Activated naive CD4-positive, alpha-beta T cell treated with anti-CD3 and anti-CD28 coated beads, Interleukin-2, amount 50 U/mL, for 24 hours (primary cell): ENCODE measurements around the gene IKZF2.

Source experiments
- H3K27ac Mint-ChIP-seq: one replicate; pipeline ENCODE4 v1.8.0; 2021; ENCODE audit warnings: mild to moderate bottlenecking, mixed read lengths
- H3K27me3 Mint-ChIP-seq: one replicate; pipeline ENCODE4 v1.8.0; 2021; ENCODE audit warnings: mixed read lengths
- H3K36me3 Mint-ChIP-seq: one replicate; pipeline ENCODE4 v1.8.0; 2021; ENCODE audit warnings: mixed read lengths
- H3K4me1 Mint-ChIP-seq: one replicate; pipeline ENCODE4 v1.8.0; 2021; ENCODE audit warnings: mixed read lengths
- H3K4me3 Mint-ChIP-seq: one replicate; pipeline ENCODE4 v1.8.0; 2021; ENCODE audit warnings: mild to moderate bottlenecking, mixed read lengths
- H3K9me3 Mint-ChIP-seq: one replicate; pipeline ENCODE4 v1.8.0; 2021; ENCODE audit warnings: mixed read lengths

The IKZF2 gene

GRCh38 chr2:213129311-213129710, 22.1 kb downstream of the IKZF2 start:
- Mint-ChIP-seq H3K4me1 (no peaks in the 10 kb centered on the region), H3K27ac (no peak overlapping the region), H3K4me3 (no peak overlapping the region), H3K9me3 (no peaks in the 10 kb centered on the region), H3K27me3 (no peaks in the 10 kb centered on the region), H3K36me3 (no peaks in the 10 kb centered on the region)

- no peaks in the 10 kb centered on the region for H3K36me3 Mint-ChIP-seq
- H3K4me3 Mint-ChIP-seq, result no peak overlapping the region
- no peaks in the 10 kb centered on the region for H3K27me3 Mint-ChIP-seq
- no peak overlapping the region for H3K27ac Mint-ChIP-seq
- H3K9me3 Mint-ChIP-seq, result no peaks in the 10 kb centered on the region
- no peaks in the 10 kb centered on the region for H3K4me1 Mint-ChIP-seq
Observed at GRCh38 chr2:213125646-213126347, 25.6 kb downstream of the IKZF2 start.

GRCh38 chr2:213122725-213123124, 28.7 kb downstream of the IKZF2 start:
- Mint-ChIP-seq H3K4me3 (no peak overlapping the region), H3K36me3 (no peaks in the 10 kb centered on the region), H3K9me3 (no peaks in the 10 kb centered on the region), H3K4me1 (peaks cover 10% of the 10 kb centered on the region), H3K27me3 (no peaks in the 10 kb centered on the region), H3K27ac (no peak overlapping the region)

GRCh38 chr2:213121690-213122089, 29.7 kb downstream of the IKZF2 start:
- H3K9me3 Mint-ChIP-seq, result no peaks in the 10 kb centered on the region
- H3K4me3 Mint-ChIP-seq, result no peak overlapping the region
- no peak overlapping the region for H3K27ac Mint-ChIP-seq
- H3K27me3 Mint-ChIP-seq, result no peaks in the 10 kb centered on the region
- no peaks in the 10 kb centered on the region for H3K36me3 Mint-ChIP-seq
- peaks cover 10% of the 10 kb centered on the region for H3K4me1 Mint-ChIP-seq

- H3K27me3 Mint-ChIP-seq, result no peaks in the 10 kb centered on the region
- peaks cover 10% of the 10 kb centered on the region for H3K4me1 Mint-ChIP-seq
- H3K4me3 Mint-ChIP-seq, result peak overlapping the region; percentile 6
- H3K36me3 Mint-ChIP-seq, result no peaks in the 10 kb centered on the region
- no peaks in the 10 kb centered on the region for H3K9me3 Mint-ChIP-seq
- peak overlapping the region; percentile 13 for H3K27ac Mint-ChIP-seq
Observed at GRCh38 chr2:213119061-213119809, 32.2 kb downstream of the IKZF2 start.

GRCh38 chr2:213108308-213108707, 43.1 kb downstream of the IKZF2 start:
- Mint-ChIP-seq H3K36me3 (no peaks in the 10 kb centered on the region), H3K27ac (no peak overlapping the region), H3K27me3 (no peaks in the 10 kb centered on the region), H3K4me1 (peaks cover 9% of the 10 kb centered on the region), H3K4me3 (no peak overlapping the region), H3K9me3 (no peaks in the 10 kb centered on the region)

GRCh38 chr2:213107728-213108127, 43.7 kb downstream of the IKZF2 start:
- Mint-ChIP-seq H3K9me3 (no peaks in the 10 kb centered on the region), H3K4me3 (no peak overlapping the region), H3K4me1 (peaks cover 9% of the 10 kb centered on the region), H3K36me3 (no peaks in the 10 kb centered on the region), H3K27ac (no peak overlapping the region), H3K27me3 (no peaks in the 10 kb centered on the region)

- Mint-ChIP-seq H3K27ac (peak overlapping the region; percentile 9), H3K4me3 (no peak overlapping the region), H3K9me3 (no peaks in the 10 kb centered on the region), H3K4me1 (peaks cover 17% of the 10 kb centered on the region), H3K27me3 (no peaks in the 10 kb centered on the region), H3K36me3 (no peaks in the 10 kb centered on the region)
Observed at GRCh38 chr2:213105212-213105611, 46.2 kb downstream of the IKZF2 start.

- H3K36me3 Mint-ChIP-seq, result no peaks in the 10 kb centered on the region
- H3K4me1 Mint-ChIP-seq, result peaks cover 17% of the 10 kb centered on the region
- H3K4me3 Mint-ChIP-seq, result no peak overlapping the region
- no peaks in the 10 kb centered on the region for H3K27me3 Mint-ChIP-seq
- H3K27ac Mint-ChIP-seq, result peak overlapping the region; percentile 9
- H3K9me3 Mint-ChIP-seq, result no peaks in the 10 kb centered on the region
Observed at GRCh38 chr2:213104903-213105202, 46.6 kb downstream of the IKZF2 start.

- Mint-ChIP-seq H3K27me3 (no peaks in the 10 kb centered on the region), H3K4me1 (peaks cover 17% of the 10 kb centered on the region), H3K9me3 (no peaks in the 10 kb centered on the region), H3K4me3 (peak overlapping the region; percentile 24), H3K27ac (no peak overlapping the region), H3K36me3 (no peaks in the 10 kb centered on the region)
Observed at GRCh38 chr2:213104092-213104902, 47.1 kb downstream of the IKZF2 start.

- H3K9me3 Mint-ChIP-seq, result no peaks in the 10 kb centered on the region
- no peak overlapping the region for H3K4me3 Mint-ChIP-seq
- H3K4me1 Mint-ChIP-seq, result peaks cover 17% of the 10 kb centered on the region
- H3K36me3 Mint-ChIP-seq, result no peaks in the 10 kb centered on the region
- no peaks in the 10 kb centered on the region for H3K27me3 Mint-ChIP-seq
- H3K27ac Mint-ChIP-seq, result no peak overlapping the region
Observed at GRCh38 chr2:213101692-213102460, 49.5 kb downstream of the IKZF2 start.

- Mint-ChIP-seq H3K4me3 (no peak overlapping the region), H3K4me1 (peaks cover 17% of the 10 kb centered on the region), H3K36me3 (no peaks in the 10 kb centered on the region), H3K9me3 (no peaks in the 10 kb centered on the region), H3K27me3 (no peaks in the 10 kb centered on the region), H3K27ac (no peak overlapping the region)
Observed at GRCh38 chr2:213101109-213101508, 50.3 kb downstream of the IKZF2 start.

GRCh38 chr2:213098612-213099011, 52.8 kb downstream of the IKZF2 start:
- Mint-ChIP-seq H3K36me3 (no peaks in the 10 kb centered on the region), H3K9me3 (no peaks in the 10 kb centered on the region), H3K27ac (no peak overlapping the region), H3K4me3 (no peak overlapping the region), H3K4me1 (peaks cover 7% of the 10 kb centered on the region), H3K27me3 (no peaks in the 10 kb centered on the region)

- no peaks in the 10 kb centered on the region for H3K36me3 Mint-ChIP-seq
Observed at GRCh38 chr2:213091765-213092164, 59.6 kb downstream of the IKZF2 start.

GRCh38 chr2:213090772-213091171, 60.6 kb downstream of the IKZF2 start:
- no peaks in the 10 kb centered on the region for H3K36me3 Mint-ChIP-seq
- no peaks in the 10 kb centered on the region for H3K27me3 Mint-ChIP-seq
- no peak overlapping the region for H3K4me3 Mint-ChIP-seq
- H3K4me1 Mint-ChIP-seq, result no peaks in the 10 kb centered on the region
- peaks cover 4% of the 10 kb centered on the region for H3K9me3 Mint-ChIP-seq
- H3K27ac Mint-ChIP-seq, result no peak overlapping the region

More at GRCh38 chr2:213091765-213092164, 59.6 kb downstream of the IKZF2 start:
- Mint-ChIP-seq H3K9me3 (peaks cover 4% of the 10 kb centered on the region), H3K27me3 (no peaks in the 10 kb centered on the region), H3K4me3 (no peak overlapping the region), H3K4me1 (no peaks in the 10 kb centered on the region), H3K27ac (no peak overlapping the region)
